K562 treated with DMSO at 1 percent for 48 hours (cell line): ENCODE measurements around the gene AMY1B. TPM values are rescaled to one million over a fixed set of nuclear protein-coding genes. Genes with fewer than 3 reads are reported as not detected.

ENCODE experiments used
- total RNA-seq: library from RNA; unstranded; fragments of 300-600 nt; gene quantifications from 2 replicates; pipeline ENCODE4 v1.2.3, GENCODE V29; 2022; ENCODE audit warnings: low replicate concordance; ENCODE audit errors: extremely low read depth

AMY1B gene
- total RNA-seq: not detected in 2 replicates

GRCh38 chr1:103696110-103696509, at the start of gene AMY1B:
TSS of gene AMY1B (minus strand) at chr1:103696210. CDS start at chr1:103695639, 571 bp downstream.

GRCh38 chr1:103655460-103655859, 40.5 kb downstream of the AMY1B start, which contains the start of gene AMY1A:
TSS of gene AMY1A (plus strand) at chr1:103655760. CDS start at chr1:103656331, 571 bp downstream.

Other genes with a start within 250 kb of the AMY1B start
- not detected in 2 replicates for gene RNPC3, start 170.5 kb downstream of the AMY1B start, total RNA-seq
- not detected in 2 replicates for gene AMY2B, start 124.6 kb downstream of the AMY1B start, total RNA-seq
- not detected in 2 replicates for gene AMY2A, start 78.8 kb downstream of the AMY1B start, total RNA-seq
- not detected in 2 replicates for gene AMY1A, start 40.5 kb downstream of the AMY1B start, total RNA-seq
- gene AMY1C, start 53.7 kb upstream of the AMY1B start, total RNA-seq: not detected in 2 replicates